Lower leg skin (tissue), 3 donors: Measurements from ENCODE around the gene MRPL34.

ENCODE experiments used
- POLR2A ChIP-seq, 2 donors: fragments of 450-650 bp; IDR thresholded peaks; one replicate each; pipeline ENCODE4 v1.6.1; 2016 to 2017; ENCODE audit warnings: antibody characterized with exemption in 2 of 2, mild to moderate bottlenecking in 1 of 2, moderate library complexity in 1 of 2
- TF ChIP-seq, protein P1 (sequence below), 3 donors: fragments of 450-650 bp; IDR thresholded peaks; one replicate each; pipeline ENCODE4 v1.5.1; 2016; ENCODE audit warnings: antibody characterized with exemption in 3 of 3, mild to moderate bottlenecking in 3 of 3, moderate library complexity in 2 of 3

GRCh38 chr19:17322854-17323253 is 17.2 kb downstream of the MRPL34 start:
- TF ChIP-seq POLR2A (IDR thresholded peaks at IDR 0.05): no peak
- TF ChIP-seq, protein P1, sequence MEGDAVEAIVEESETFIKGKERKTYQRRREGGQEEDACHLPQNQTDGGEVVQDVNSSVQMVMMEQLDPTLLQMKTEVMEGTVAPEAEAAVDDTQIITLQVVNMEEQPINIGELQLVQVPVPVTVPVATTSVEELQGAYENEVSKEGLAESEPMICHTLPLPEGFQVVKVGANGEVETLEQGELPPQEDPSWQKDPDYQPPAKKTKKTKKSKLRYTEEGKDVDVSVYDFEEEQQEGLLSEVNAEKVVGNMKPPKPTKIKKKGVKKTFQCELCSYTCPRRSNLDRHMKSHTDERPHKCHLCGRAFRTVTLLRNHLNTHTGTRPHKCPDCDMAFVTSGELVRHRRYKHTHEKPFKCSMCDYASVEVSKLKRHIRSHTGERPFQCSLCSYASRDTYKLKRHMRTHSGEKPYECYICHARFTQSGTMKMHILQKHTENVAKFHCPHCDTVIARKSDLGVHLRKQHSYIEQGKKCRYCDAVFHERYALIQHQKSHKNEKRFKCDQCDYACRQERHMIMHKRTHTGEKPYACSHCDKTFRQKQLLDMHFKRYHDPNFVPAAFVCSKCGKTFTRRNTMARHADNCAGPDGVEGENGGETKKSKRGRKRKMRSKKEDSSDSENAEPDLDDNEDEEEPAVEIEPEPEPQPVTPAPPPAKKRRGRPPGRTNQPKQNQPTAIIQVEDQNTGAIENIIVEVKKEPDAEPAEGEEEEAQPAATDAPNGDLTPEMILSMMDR (IDR thresholded peaks at IDR 0.05): no peak
